GM21367 (cell line): Measurements from ENCODE around the gene FCHSD1.

Experiments
- ATAC-seq: cut with Tn5 transposase; IDR thresholded peaks from one replicate; pipeline ENCODE4 v1.9.1; 2021; ENCODE audit not compliant: unreplicated experiment

Gene FCHSD1

GRCh38 chr5:141650851-141651727 lies at the start of gene FCHSD1:
FCHSD1 (minus strand) TSS chr5:141651418; CDS start chr5:141651368, 50 bp downstream.
- ATAC-seq, result peak; percentile 93

GRCh38 chr5:141697586-141697985 lies 46.4 kb upstream of the FCHSD1 start:
- ATAC-seq, result no peak

- ATAC-seq, result no peak
Observed at GRCh38 chr5:141696431-141696830, 45.2 kb upstream of the FCHSD1 start.

GRCh38 chr5:141695627-141696215 lies 44.5 kb upstream of the FCHSD1 start:
- no peak for ATAC-seq

- ATAC-seq, result no peak
Observed at GRCh38 chr5:141694479-141694878, 43.3 kb upstream of the FCHSD1 start.

GRCh38 chr5:141692919-141693725 lies 41.9 kb upstream of the FCHSD1 start:
- ATAC-seq, result no peak

- ATAC-seq, result no peak
Observed at GRCh38 chr5:141692533-141692888, 41.3 kb upstream of the FCHSD1 start.

GRCh38 chr5:141691867-141692532 lies 40.8 kb upstream of the FCHSD1 start:
- peak; percentile 90 for ATAC-seq

GRCh38 chr5:141691286-141691866 lies 40.2 kb upstream of the FCHSD1 start:
- no peak for ATAC-seq

GRCh38 chr5:141686648-141687416 lies 35.6 kb upstream of the FCHSD1 start:
- ATAC-seq, result no peak

- ATAC-seq, result no peak
Observed at GRCh38 chr5:141685591-141685990, 34.4 kb upstream of the FCHSD1 start.

GRCh38 chr5:141683596-141684141 lies 32.5 kb upstream of the FCHSD1 start:
- no peak for ATAC-seq

- no peak for ATAC-seq
Observed at GRCh38 chr5:141681695-141682641, 30.8 kb upstream of the FCHSD1 start, which contains the start of gene ARAP3. ARAP3 (minus strand) TSS chr5:141682230; CDS start chr5:141680486, 1,744 bp downstream.

GRCh38 chr5:141681295-141681694 lies 30.1 kb upstream of the FCHSD1 start:
- no peak for ATAC-seq

GRCh38 chr5:141680751-141681201 lies 29.6 kb upstream of the FCHSD1 start:
- ATAC-seq, result no peak

- no peak for ATAC-seq
Observed at GRCh38 chr5:141680178-141680577, 29.0 kb upstream of the FCHSD1 start.

- no peak for ATAC-seq
Observed at GRCh38 chr5:141677415-141677814, 26.2 kb upstream of the FCHSD1 start.

GRCh38 chr5:141675672-141676071 lies 24.5 kb upstream of the FCHSD1 start:
- ATAC-seq, result no peak
